Measurements from ENCODE around the gene ESYT2.
"Not testable (repeated sequence)": the region's sequence is repeated elsewhere in the genome, so short reads cannot be mapped to it uniquely, and the experiment has no call there.

ESYT2 gene

GRCh38 chr7:158829342-158830210 lies at the start of gene ESYT2:
Gene ESYT2 (minus strand): TSS chr7:158829509. CDS start chr7:158829418, 91 bp downstream.
- H3K36me3 ChIP-seq (ENCODE audit: low read depth), result peaks cover 8% of the 10 kb centered on the region; the same call in 1 of the 2 replicates
- H3K4me1 ChIP-seq (ENCODE audit: insufficient read depth, poor library complexity, severe bottlenecking), result peaks cover 10% of the 10 kb centered on the region
- peak within 1 kb of the TSS; percentile 96 for H3K4me3 ChIP-seq (ENCODE audit: severe bottlenecking)
- no peaks in the 10 kb centered on the region for H3K27me3 ChIP-seq (ENCODE audit: insufficient read depth, poor library complexity, severe bottlenecking)
- H3K27ac ChIP-seq (ENCODE audit: poor library complexity, severe bottlenecking), result peak within 1 kb of the TSS; percentile 81
- ATAC-seq (ENCODE audit: low read depth) (peak; percentile 74), DNase-seq (ENCODE audit: low spot score) (peak; percentile 94)
- TF ChIP-seq CTCF (IDR thresholded peaks at IDR 0.05; ENCODE audit: poor library complexity, severe bottlenecking), result peak; percentile 12
- H3K9me3 ChIP-seq (ENCODE audit: severe bottlenecking), result no peaks in the 10 kb centered on the region

GRCh38 chr7:158878151-158879079 lies 49.1 kb upstream of the ESYT2 start:
- not testable (repeated sequence) for H3K4me3 ChIP-seq (ENCODE audit: severe bottlenecking)

GRCh38 chr7:158876984-158877383 lies 47.7 kb upstream of the ESYT2 start:
- no peak overlapping the region for H3K4me3 ChIP-seq (ENCODE audit: severe bottlenecking)
- peaks cover 62% of the 10 kb centered on the region for H3K36me3 ChIP-seq (ENCODE audit: low read depth)
- no peaks in the 10 kb centered on the region for H3K4me1 ChIP-seq (ENCODE audit: insufficient read depth, poor library complexity, severe bottlenecking)
- ATAC-seq (ENCODE audit: low read depth) (no peak), DNase-seq (ENCODE audit: low spot score) (no peak)
- no peak for TF ChIP-seq CTCF (IDR thresholded peaks at IDR 0.05; ENCODE audit: poor library complexity, severe bottlenecking)
- H3K27ac ChIP-seq (ENCODE audit: poor library complexity, severe bottlenecking), result no peak overlapping the region
- no peaks in the 10 kb centered on the region for H3K27me3 ChIP-seq (ENCODE audit: insufficient read depth, poor library complexity, severe bottlenecking)
- no peaks in the 10 kb centered on the region for H3K9me3 ChIP-seq (ENCODE audit: severe bottlenecking)

More at GRCh38 chr7:158878151-158879079, 49.1 kb upstream of the ESYT2 start:
- not testable (repeated sequence) for H3K4me1 ChIP-seq (ENCODE audit: insufficient read depth, poor library complexity, severe bottlenecking); DNase-seq (ENCODE audit: low spot score); H3K27ac ChIP-seq (ENCODE audit: poor library complexity, severe bottlenecking); H3K27me3 ChIP-seq (ENCODE audit: insufficient read depth, poor library complexity, severe bottlenecking); ATAC-seq (ENCODE audit: low read depth); H3K9me3 ChIP-seq (ENCODE audit: severe bottlenecking)
- H3K36me3 ChIP-seq (ENCODE audit: low read depth), result peaks cover 60% of the 10 kb centered on the region

GRCh38 chr7:158869876-158870275 lies 40.6 kb upstream of the ESYT2 start:
- Histone ChIP-seq H3K9me3 (ENCODE audit: severe bottlenecking) (no peaks in the 10 kb centered on the region), H3K4me3 (ENCODE audit: severe bottlenecking) (no peak overlapping the region), H3K4me1 (ENCODE audit: insufficient read depth, poor library complexity, severe bottlenecking) (no peaks in the 10 kb centered on the region), H3K36me3 (ENCODE audit: low read depth) (peaks cover 36% of the 10 kb centered on the region), H3K27ac (ENCODE audit: poor library complexity, severe bottlenecking) (no peak overlapping the region), H3K27me3 (ENCODE audit: insufficient read depth, poor library complexity, severe bottlenecking) (no peaks in the 10 kb centered on the region)
- ATAC-seq (ENCODE audit: low read depth), result no peak
- no peak for DNase-seq (ENCODE audit: low spot score)
- TF ChIP-seq CTCF (IDR thresholded peaks at IDR 0.05; ENCODE audit: poor library complexity, severe bottlenecking), result no peak

GRCh38 chr7:158868764-158869410 lies 39.6 kb upstream of the ESYT2 start:
- DNase-seq (ENCODE audit: low spot score) (no peak), ATAC-seq (ENCODE audit: low read depth) (no peak)
- no peak for TF ChIP-seq CTCF (IDR thresholded peaks at IDR 0.05; ENCODE audit: poor library complexity, severe bottlenecking)
- Histone ChIP-seq H3K36me3 (ENCODE audit: low read depth) (peaks cover 27% of the 10 kb centered on the region), H3K9me3 (ENCODE audit: severe bottlenecking) (no peaks in the 10 kb centered on the region), H3K4me1 (ENCODE audit: insufficient read depth, poor library complexity, severe bottlenecking) (peaks cover 7% of the 10 kb centered on the region), H3K4me3 (ENCODE audit: severe bottlenecking) (no peak overlapping the region), H3K27me3 (ENCODE audit: insufficient read depth, poor library complexity, severe bottlenecking) (no peaks in the 10 kb centered on the region), H3K27ac (ENCODE audit: poor library complexity, severe bottlenecking) (no peak overlapping the region)

All from RWPE2 (cell line).